Measurements from ENCODE around the gene CRACR2B.

The CRACR2B gene

GRCh38 chr11:826836-827145, 928 bp upstream of the CRACR2B start:
- no peak overlapping the region for H3K4me3 ChIP-seq (ENCODE audit: low read depth, low read length)
- in situ Hi-C loops (cut with HindIII; ENCODE audit: low pct_ligation_motif_present, low sequenced_read_pairs) = no loop called here
- TF ChIP-seq CTCF (IDR thresholded peaks at IDR 0.05; ENCODE audit: low read depth, low read length, missing control alignments) = no peak

GRCh38 chr11:827146-827896, 398 bp upstream of the CRACR2B start:
- in situ Hi-C loops (cut with HindIII; ENCODE audit: low pct_ligation_motif_present, low sequenced_read_pairs) = no loop called here
- H3K27me3 ChIP-seq (replicated peaks) = no peaks in the 10 kb centered on the region

More at GRCh38 chr11:826836-827145, 928 bp upstream of the CRACR2B start:
- DNase-seq = no peak
- Histone ChIP-seq H3K36me3 (replicated peaks) (peaks cover 18% of the 10 kb centered on the region), H3K27me3 (replicated peaks) (no peaks in the 10 kb centered on the region), H3K27ac (no peak overlapping the region)

GRCh38 chr11:828506-829175, 922 bp downstream of the CRACR2B start:
- DNase-seq = no peak
- Histone ChIP-seq H3K27me3 (replicated peaks) (no peaks in the 10 kb centered on the region), H3K27ac (no peak overlapping the region), H3K36me3 (replicated peaks) (peaks cover 18% of the 10 kb centered on the region), H3K4me3 (ENCODE audit: low read depth, low read length) (no peak overlapping the region)
- TF ChIP-seq CTCF (IDR thresholded peaks at IDR 0.05; ENCODE audit: low read depth, low read length, missing control alignments) = no peak
- in situ Hi-C loops (cut with HindIII; ENCODE audit: low pct_ligation_motif_present, low sequenced_read_pairs) = no loop called here

More at GRCh38 chr11:827146-827896, 398 bp upstream of the CRACR2B start:
- no peak overlapping the region for H3K4me3 ChIP-seq (ENCODE audit: low read depth, low read length)
- no peak for TF ChIP-seq CTCF (IDR thresholded peaks at IDR 0.05; ENCODE audit: low read depth, low read length, missing control alignments)
- H3K36me3 ChIP-seq (replicated peaks) = peaks cover 18% of the 10 kb centered on the region
- DNase-seq = no peak
- no peak overlapping the region for H3K27ac ChIP-seq

DNA sequence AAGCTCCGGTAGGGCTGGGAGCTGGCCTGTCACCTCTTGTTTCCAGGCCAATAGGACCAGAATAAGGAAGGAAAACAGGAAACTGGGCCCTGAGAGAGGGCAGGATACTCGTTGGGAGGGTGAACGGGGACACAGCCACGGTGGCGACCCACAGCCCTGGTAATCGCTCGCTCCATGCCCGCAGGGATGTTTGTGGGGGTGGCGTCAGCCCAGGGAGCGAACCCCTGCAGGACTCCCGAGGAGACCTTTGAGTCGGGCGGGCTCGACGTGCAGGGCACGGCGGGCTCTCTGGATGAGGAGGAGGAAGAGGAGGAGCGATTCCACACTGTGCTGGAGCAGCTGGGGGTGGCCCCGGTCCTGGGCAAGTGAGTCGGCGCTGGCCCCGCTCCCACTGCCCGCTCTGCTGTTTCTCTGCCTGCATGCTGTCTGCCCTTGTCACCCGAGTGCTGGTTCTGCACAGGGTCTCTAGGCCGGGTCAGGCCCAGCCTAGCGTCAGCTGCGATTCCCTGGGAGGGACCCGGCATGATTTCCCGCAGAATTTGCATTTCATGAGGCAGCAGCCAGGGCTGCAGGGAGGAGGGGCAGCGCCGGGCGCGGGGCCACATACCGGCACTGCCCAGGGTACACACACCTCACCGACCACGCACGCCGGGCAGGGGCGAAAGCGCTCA, 1.6 kb downstream of the CRACR2B start:
- H3K36me3 ChIP-seq (replicated peaks) = peaks cover 12% of the 10 kb centered on the region
- peak overlapping the region; percentile 42 for H3K4me3 ChIP-seq (ENCODE audit: low read depth, low read length)
- H3K27me3 ChIP-seq (replicated peaks) = no peaks in the 10 kb centered on the region
- H3K27ac ChIP-seq = no peak overlapping the region
- TF ChIP-seq CTCF (IDR thresholded peaks at IDR 0.05; ENCODE audit: low read depth, low read length, missing control alignments) = no peak
- in situ Hi-C loops (cut with HindIII; ENCODE audit: low pct_ligation_motif_present, low sequenced_read_pairs) = no loop called here
- no peak for DNase-seq

GRCh38 chr11:829847-830294, 2.2 kb downstream of the CRACR2B start:
- Histone ChIP-seq H3K4me3 (ENCODE audit: low read depth, low read length) (peak overlapping the region; percentile 42), H3K36me3 (replicated peaks) (peaks cover 7% of the 10 kb centered on the region), H3K27me3 (replicated peaks) (no peaks in the 10 kb centered on the region), H3K27ac (no peak overlapping the region)
- TF ChIP-seq CTCF (IDR thresholded peaks at IDR 0.05; ENCODE audit: low read depth, low read length, missing control alignments) = no peak
- DNase-seq = no peak
- in situ Hi-C loops (cut with HindIII; ENCODE audit: low pct_ligation_motif_present, low sequenced_read_pairs) = no loop called here
